GM19193 (cell line): Measurements from ENCODE around the gene SLC6A12.

Experiments
- POLR2A ChIP-seq: IDR thresholded peaks from 4 replicates; pipeline ENCODE4 v1.6.1; 2011; ENCODE audit not compliant: insufficient read depth, insufficient read length; ENCODE audit errors: extremely low read depth

Gene SLC6A12

DNA sequence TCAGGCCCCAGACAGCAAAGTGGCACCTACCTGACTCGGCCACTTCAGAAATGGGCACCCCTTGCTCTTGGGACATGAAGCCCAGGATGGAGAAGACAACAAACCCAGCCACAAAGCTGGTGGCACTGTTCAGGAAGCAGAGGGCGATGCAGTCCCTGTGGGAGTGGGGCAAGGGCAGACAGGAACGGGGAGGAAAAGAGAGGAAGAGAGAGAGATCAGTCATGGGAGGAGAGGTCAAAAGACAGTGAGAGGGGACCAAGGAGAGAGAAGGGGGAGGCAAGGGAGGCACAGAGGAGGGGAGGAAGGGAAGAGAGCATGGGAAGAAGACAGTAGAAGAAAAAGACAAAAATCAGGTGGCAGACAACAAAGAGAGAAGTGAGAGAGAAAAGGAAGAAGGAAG lies 16.6 kb downstream of the SLC6A12 start:
- TF ChIP-seq POLR2A: no peak

DNA sequence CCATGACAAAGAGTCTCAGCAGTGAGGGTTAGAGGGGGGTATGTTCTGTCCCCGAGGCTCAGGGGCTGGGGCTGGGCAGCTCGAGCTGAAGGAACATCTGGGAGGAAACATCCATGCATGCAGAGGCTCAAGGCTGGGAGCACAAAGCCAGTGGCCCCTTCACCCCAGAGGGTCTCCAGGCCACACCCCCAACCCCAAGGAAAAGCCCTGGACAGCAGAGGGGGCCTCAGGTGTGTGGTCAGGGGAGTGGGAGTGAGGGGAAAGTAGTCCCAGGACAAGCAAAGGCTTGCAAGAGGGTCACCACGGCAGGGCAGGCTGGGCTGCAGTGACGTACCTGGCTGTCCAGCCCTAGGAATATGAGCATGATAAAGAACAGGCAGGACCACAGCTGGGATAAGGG lies 17.5 kb downstream of the SLC6A12 start:
- no peak for TF ChIP-seq POLR2A

DNA sequence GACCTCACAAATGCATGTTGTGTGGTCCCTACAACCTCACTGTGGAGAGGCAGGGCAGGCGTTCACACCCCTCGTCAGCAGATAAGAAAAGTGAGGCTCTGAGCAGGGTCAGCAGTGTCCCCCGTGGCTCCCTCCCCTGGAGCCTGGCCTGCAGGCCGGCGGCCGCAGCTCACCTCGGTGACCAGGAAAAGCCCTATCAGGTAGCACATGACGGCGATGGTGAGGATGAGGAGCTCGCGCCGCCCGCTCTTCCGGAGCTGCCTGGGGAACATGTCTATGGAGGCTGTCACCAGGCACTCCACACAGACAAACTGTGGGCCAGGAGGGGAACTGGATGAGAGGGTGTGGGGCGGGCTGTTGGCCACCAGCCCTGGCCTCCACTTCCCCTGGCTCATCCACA lies 18.0 kb downstream of the SLC6A12 start:
- TF ChIP-seq POLR2A: no peak

DNA sequence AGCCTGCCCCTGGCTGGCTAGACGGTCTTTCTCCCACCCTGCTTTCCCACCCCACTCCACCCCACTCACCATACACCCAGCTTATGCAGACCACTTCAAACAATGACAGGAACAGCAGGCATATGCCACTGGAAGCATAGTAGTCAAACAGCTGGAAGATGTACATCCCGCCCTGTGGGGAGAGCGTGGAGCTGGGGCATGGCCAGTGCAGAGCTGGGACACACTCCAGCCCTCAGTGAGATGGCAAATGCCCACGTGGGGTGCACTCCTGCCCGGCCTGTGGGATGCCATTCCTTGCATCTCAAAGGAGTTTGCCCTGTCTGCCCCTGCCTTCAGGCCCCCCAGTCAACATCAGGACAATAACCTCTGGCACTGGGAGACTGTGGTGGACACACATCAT lies 18.8 kb downstream of the SLC6A12 start:
- no peak for TF ChIP-seq POLR2A

DNA sequence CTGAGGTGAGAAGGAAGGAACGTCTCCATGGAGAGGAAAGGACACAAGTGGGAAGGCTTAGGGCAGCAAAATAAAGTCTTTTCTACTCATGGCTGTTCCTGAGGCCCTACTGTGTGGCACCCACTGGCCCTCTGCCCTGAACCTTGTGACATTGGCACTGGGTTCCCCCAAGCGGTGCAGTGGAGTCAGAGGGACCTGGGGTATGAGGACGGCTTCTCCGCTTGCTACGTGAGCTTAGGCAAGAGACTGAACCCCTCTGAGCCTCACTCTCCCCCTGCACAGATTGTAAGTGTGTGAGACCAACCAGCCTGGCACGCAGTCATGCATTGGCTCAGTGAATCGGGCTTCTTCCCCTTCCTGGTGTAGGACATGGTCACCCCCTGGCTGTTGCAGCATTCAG lies 19.7 kb downstream of the SLC6A12 start:
- no peak for TF ChIP-seq POLR2A

DNA sequence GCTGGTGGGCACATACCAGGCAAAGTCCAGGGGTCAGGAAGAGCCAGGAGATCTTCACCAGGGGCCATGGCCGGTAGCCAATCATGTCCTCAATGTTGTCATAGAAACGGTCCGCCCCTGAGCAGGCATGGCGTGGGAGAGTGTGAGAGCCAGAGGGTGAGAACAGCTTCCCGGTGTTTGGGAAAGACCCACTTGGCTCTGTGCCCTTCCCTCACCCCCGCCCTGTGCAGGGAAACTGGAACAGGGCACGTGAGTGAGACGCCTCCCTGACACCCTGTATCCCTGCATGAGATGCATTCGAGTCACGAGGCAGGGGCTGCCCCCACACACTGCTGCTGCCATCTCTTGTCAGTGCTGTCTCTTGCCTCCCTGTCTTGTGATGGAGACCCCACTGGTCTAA lies 20.7 kb downstream of the SLC6A12 start:
- TF ChIP-seq POLR2A: no peak

DNA sequence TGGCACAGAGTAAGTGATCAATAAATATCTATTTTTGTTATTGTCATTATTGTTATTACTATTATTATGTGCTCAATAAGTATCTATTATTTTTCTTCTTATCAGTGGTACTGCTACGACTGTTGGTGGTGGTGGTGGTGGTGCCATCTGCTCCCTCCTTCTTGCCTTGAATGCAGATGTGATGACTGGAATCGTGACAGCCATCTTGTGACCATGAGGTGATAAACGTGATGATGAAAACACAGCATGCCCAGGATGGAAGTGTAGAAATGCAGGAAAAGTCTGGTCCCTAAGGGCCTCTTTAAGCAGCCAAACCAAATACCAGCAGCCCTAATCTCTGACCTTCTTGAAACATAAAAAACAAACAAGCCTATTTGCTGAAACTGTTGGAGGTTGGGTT lies 22.4 kb downstream of the SLC6A12 start:
- TF ChIP-seq POLR2A: no peak

DNA sequence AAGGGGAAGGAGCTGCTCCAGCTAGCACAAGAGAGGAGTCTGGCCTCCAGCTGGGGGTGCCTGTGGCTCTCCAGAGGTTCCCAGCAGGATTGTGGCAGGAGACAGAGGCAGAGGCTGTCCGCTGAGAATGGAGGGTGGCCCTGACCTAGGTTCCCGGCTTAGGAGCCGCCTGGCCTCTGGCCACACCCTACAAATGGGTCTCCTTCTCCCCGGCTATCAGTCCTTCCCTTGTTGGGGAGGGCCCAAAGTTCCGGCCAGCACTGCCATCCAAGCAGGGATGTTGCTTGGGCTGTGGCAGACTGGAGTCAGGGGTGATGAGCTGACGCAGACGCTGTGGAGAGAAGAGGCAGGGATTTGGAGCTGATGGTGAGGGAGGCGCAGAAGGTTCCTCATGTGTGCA lies 23.1 kb downstream of the SLC6A12 start:
- TF ChIP-seq POLR2A: no peak

DNA sequence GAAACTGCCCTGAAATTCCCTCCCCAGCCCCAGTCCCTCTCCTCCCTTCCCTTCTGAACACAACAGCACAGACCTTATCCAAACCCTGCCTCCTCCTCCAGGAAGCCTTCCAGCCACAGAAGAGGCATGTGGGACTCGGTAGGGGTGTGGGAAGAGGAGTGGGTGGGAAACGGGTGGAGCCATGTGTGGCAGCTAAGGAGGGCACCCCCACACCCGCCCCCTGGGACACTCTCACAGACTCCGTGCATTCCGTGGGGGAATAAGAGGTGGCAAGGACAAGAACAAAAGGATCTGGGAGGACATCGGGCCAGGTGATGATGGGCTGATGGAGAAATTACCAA lies 24.4 kb downstream of the SLC6A12 start:
- TF ChIP-seq POLR2A: no peak

DNA sequence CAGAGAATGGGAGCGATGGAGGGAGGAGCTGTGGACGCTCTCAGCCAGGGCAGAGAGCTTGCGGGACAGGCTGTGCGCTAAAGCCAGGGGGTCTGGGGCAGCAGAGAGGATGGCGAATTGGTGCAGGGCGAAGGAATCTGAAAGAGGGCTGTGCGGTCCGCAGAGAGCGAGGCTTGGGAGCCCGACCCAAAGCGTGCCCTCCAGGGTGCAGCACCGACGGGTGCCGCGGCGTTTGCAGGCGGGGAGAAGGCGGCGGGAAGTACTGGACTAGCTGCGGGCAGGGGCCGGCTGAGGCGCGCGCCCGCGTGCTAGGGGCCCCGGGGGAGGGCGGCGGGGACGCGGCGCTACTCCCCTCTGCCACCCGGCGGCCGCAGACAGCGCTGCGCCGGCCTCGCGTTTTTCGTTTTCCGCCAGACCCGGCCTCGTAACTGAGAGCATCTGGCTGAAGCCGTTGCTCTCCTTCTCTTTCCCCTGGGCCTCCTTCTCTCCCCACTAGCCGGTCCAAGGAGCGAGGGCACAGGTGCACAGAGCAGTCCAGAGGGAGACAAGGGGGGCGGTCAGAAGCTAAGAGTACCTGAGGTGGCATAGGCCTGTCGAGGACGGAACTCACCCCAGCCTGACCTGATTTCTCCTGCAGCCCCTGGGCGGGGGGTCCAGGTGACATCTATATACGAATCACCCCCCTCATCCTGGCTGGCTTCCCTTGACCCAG lies 24.9 kb downstream of the SLC6A12 start:
- no peak for TF ChIP-seq POLR2A

DNA sequence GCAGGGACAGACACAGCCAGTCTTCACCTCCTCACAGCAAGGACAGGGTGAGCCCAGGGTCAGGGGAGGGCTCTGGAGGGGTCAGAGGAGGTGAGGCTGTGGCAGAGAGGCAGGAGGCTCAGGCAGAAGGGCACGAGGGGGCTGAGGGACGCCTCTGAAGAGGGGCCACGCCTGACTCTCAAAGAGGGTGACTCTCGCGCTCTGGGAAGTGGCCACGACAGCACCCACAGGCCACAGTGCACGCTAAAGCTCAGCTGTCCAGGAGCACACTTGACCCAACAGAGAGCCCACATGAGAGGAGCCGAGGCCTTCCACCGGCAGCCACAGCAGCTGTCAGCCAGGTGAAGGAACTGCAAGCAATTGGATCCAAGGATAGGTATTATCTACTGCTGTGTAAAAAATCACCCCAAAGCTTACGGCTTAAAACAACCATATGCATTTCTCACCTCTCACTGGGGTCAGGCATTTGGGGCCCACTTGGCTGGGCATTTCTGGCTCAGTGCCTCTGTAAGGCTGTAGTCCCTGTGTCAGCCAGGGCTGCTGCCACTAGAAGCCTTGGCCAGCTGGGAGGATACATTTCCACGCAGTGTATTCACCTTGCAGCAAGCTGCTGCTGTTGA lies 27.8 kb downstream of the SLC6A12 start:
- TF ChIP-seq POLR2A: no peak

DNA sequence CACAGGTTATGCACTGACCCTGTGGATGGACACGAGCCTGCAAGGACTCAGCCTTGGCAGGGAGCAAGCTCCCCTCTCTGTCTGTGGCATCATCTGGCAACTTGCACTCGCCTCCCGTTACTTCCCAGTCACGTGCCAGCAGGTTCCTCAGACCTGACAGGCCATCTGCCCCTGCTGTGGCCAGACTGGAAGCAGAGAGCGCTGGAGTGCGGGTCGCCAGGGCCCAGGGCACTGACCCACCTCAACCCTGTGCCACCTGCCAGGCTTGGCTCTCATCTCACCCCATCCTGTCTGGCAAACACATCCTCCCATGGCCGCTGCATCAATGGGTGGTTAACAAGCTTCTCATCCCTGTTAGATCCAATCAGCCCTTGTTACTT lies 28.4 kb downstream of the SLC6A12 start:
- TF ChIP-seq POLR2A: no peak

DNA sequence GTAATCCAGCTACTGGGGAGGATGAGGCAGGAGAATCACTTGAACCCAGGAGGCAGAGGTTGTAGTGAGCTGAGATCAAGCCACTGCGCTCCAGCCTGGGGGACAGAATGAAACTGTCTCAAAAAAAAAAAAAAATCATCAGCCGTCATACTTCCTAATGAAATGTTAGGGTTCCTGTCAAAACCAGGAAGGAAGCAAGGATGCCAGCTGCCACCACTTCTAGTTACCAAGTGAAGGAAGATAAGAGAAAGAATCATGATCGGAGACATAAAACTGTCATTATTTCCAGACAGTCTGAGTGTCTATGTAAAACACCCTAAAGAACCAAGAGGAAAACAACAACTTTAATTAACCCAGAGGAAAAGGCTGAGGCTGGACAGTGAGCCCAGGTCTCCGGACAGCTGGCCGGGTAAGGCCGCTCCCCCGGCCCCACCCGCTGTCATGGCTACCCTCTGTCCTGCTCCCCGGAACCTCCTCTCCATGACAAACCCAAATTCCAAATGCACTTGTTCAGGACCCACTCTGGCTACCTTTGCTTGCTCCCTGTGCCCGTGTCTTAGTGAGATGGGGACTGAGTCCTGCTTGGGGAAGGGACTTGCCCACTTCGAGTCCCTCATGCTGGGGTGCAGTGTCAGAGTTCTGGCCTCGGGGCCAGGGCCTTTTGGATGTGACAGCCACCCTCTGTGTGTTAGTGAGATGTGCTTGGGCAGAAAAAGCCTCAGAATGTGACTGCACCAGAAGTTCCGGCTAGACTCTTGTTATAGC lies 29.0 kb downstream of the SLC6A12 start:
- TF ChIP-seq POLR2A: no peak

DNA sequence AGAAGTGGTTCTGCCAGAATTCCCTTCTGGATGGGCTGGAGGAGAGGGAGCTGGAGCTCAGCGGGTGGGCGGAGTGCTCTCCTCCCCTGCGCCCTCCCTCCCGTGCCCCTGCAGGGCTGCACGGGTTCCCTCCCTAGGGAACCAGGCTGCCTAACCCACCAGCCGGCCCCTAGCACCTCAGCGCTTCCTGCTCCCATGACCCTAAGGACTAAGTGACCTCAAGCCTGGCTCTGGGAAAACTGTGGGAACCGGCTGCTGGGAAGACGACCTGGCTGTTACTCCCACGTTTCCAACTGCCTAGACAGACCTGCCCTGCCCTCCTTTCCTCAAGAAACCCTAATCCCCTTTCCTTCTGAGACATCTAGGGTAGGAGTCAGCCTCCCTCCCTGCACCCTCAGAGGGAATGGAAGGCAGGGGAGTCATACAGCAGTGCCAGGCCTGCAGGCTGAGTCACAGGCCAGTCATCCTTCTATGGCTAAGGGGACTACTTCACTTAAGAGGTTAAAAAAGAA lies 31.5 kb downstream of the SLC6A12 start:
- no peak for TF ChIP-seq POLR2A

DNA sequence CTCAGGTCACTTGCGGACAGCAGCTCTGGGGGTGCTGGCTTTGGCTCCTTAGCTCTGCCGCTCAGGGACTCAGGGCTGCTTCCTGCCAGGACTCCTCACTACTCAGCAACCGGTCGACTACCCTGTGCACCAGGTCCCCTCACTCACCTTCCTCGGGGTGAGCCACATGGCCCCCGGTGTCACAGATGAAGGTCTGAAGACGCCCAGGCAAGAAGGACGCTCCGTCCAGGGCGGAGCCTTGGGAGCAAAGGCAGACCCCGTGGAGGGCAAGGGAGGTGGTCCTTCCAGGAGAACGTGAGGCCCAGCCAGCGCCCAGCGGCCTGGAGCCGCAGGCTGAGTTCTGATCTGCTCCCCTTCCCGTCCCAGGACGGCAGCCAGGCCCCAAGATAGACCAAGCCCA lies 32.0 kb downstream of the SLC6A12 start:
- no peak for TF ChIP-seq POLR2A

DNA sequence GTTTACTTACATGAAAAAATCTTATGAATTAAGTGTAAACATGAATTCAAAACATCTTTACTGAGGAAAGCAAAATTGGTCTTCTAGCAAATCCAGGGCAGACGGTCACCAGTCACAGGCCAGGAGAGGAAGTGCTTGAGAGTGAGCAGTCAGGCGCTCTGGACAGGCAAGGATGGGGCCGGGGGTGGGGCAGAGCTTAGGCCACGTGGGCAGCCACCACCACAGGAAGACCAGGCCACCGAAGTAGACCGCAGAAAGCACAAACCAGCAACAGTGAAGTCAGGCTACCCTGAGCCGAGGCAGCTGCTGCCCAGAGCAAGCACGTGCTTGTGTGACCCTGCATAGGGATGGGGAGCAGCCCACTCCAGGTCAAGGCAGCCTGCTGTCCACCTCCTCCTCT lies 33.5 kb downstream of the SLC6A12 start:
- TF ChIP-seq POLR2A: no peak

DNA sequence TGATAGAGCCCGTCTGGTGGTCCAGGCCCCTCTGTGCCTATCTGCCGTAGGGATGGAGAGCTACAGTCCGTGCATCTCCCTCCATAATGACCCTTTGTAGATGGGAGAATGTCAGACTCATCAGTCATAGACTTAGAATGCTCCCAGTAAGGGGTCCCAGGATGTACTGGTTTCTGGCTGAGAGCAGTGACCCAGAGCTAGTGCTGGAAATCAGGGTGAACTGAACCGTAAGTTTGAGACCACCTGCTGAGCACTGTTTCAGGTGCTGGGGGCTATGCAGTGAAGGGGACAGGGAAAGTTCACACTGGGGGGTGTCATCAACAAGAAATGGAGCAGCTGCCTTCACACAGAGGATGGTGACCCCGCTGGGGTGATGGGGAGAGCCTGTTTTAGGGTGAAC lies 34.1 kb downstream of the SLC6A12 start:
- TF ChIP-seq POLR2A: no peak
